LNCaP clone FGC (cell line): ENCODE results near the gene COPS3.
A peak's percentile ranks its signal among the peaks of the same experiment; 100 is the strongest.
"Not testable (repeated sequence)": the region's sequence is repeated elsewhere in the genome, so short reads cannot be mapped to it uniquely, and the experiment has no call there.

Source experiments
- DNase-seq: peaks from one replicate; pipeline ENCODE4 v3.0.0-alpha.2; 2011; ENCODE audit warnings: low read depth
- H3K4me3 ChIP-seq: 2 replicates; pipeline ENCODE4 v1.5.1; 2011; ENCODE audit warnings: mild to moderate bottlenecking, low read depth, low read length, control low read depth
- CTCF ChIP-seq: IDR thresholded peaks from 2 replicates; pipeline ENCODE4 v1.5.1; 2012; ENCODE audit warnings: mild to moderate bottlenecking; ENCODE audit not compliant: control insufficient read depth, insufficient read depth; ENCODE audit errors: extremely low read depth

Gene COPS3

GRCh38 chr17:17285951-17286350, 4.9 kb upstream of the COPS3 start:
- TF ChIP-seq CTCF, result no peak
- no peak for DNase-seq
- no peak overlapping the region for H3K4me3 ChIP-seq

GRCh38 chr17:17279316-17279715, 1.7 kb downstream of the COPS3 start:
- no peak for TF ChIP-seq CTCF
- H3K4me3 ChIP-seq, result peak overlapping the region; percentile 99
- no peak for DNase-seq

GRCh38 chr17:17277431-17277830, 3.6 kb downstream of the COPS3 start:
- not testable (repeated sequence) for H3K4me3 ChIP-seq, DNase-seq

GRCh38 chr17:17275971-17276370, 5.1 kb downstream of the COPS3 start:
- no peak overlapping the region for H3K4me3 ChIP-seq
- DNase-seq, result no peak
- no peak for TF ChIP-seq CTCF

GRCh38 chr17:17269926-17270773, 10.9 kb downstream of the COPS3 start:
- no peak overlapping the region for H3K4me3 ChIP-seq
- no peak for DNase-seq
- peak; percentile 36; the same call in 1 of the 2 replicates for TF ChIP-seq CTCF

- TF ChIP-seq CTCF, result no peak
- no peak overlapping the region for H3K4me3 ChIP-seq
- no peak for DNase-seq
Measured at GRCh38 chr17:17264430-17264829, 16.6 kb downstream of the COPS3 start.

GRCh38 chr17:17258998-17259397, 22.0 kb downstream of the COPS3 start:
- H3K4me3 ChIP-seq, result no peak overlapping the region
- DNase-seq, result no peak
- TF ChIP-seq CTCF, result no peak
